Left cardiac atrium (tissue), 4 donors: ENCODE results near the gene NPAS2. TPM values are rescaled to one million over a fixed set of nuclear protein-coding genes. Genes with fewer than 3 reads are reported as not detected.

ENCODE experiments used
- ATAC-seq, 2 donors: fragments of 200-7000 bp; cut with Tn5 transposase; one replicate each; pipeline ENCODE4 v1.9.1; 2020; ENCODE audit warnings: mild to moderate bottlenecking in 2 of 2, moderate library complexity in 2 of 2
- DNase-seq: peaks from one replicate; pipeline ENCODE4 v3.0.0-alpha.2; 2020
- intact Hi-C, 2 donors: fragments of 100-400 bp; cut with DNase I; formaldehyde crosslinking; loops; one replicate each; pipeline versions ENCODE4 v1.14.1 to v1.15.1; 2022 to 2023
- total RNA-seq, 2 donors: library from RNA; stranded (reverse); fragmentation: NEBNext Ultra II Directional; extraction: Animal tissue kit (Norgen Biotek cat#: 25700); gene quantifications; one replicate each; pipeline ENCODE4 v1.2.1, GENCODE V29; 2021
- donor health status: DM: no; HTN: yes; CAD: no.
- donor health status: DM: no; HTN: yes; CAD: no; lungs with severe emphysema.
- donor health status: DM: yes; HTN: yes; CAD: no.
- donor health status: Dilated cardiomyopathy.

The NPAS2 gene
- total RNA-seq, 2 donors from 2014 or later: 33.8 to 51.2 TPM

DNA sequence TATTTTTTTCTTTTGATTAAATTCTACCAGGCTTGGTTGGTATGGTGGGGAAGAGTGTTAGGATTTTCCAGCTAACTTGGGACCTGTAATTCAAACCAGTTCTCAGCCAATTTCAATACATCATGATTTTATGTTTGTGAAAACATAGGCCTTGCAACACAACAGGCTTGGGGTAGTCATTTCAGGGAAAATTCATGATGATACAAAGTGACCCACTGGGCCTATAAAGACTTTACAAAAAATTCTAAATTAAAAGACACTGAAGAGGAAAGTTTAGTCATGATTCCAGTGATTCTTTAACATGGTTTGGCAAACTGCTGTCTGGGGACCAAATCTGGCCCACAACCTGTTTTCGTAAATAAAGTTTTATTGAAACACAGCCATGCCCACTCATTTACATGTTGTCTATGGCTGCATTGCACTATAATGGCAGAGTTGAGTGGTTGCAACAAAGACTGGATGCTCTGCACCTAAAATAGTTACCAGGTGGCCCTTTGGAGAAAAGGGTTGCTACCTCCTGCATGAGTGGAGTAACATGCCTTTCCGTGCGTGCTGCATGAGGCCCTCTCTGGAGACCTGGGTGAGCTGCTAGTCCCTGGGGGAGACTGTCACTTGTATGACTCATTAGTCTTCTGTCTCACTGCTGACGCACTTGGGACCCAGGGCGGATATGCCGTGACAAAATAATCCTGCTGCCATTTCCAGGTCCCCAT lies 73.6 kb downstream of the NPAS2 start:
- no peak for DNase-seq
- intact Hi-C loops: no loop called here
- peak in 1 of 2 donors; percentile 49 for ATAC-seq

DNA sequence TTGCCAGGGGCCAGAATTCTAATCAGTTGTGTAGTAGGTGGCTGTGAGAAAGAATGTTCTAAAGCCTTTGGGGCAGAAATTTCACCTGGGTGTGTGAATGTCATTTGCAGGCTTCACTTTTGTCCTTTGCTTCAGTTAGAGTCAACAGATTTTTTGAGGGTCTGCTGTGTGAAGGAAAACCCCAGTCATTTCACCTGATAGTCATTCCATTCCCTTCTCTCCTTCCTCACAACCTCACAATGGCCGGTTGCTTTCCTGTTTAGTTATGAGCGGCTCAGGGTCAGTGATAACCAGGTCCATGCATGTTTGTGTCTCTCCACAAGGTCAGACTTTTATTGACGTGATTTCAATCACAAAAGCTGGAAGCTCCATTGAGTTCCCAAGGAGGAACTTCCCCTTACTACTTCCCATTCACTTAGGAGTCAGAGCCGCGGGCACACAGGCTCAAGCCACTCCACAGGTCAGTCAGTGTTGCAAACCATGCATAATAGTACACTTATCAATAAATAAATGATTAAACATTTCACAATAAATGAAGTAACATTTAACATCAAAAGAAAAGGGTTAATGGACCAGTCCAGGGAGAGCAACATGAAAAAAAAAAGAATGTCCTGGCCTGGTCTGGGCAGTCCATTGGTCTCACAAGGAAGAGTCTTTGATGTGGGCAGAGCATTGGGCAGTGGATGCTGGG lies 74.3 kb downstream of the NPAS2 start:
- DNase-seq (no peak), ATAC-seq (no peak)
- intact Hi-C loops: no loop called here

DNA sequence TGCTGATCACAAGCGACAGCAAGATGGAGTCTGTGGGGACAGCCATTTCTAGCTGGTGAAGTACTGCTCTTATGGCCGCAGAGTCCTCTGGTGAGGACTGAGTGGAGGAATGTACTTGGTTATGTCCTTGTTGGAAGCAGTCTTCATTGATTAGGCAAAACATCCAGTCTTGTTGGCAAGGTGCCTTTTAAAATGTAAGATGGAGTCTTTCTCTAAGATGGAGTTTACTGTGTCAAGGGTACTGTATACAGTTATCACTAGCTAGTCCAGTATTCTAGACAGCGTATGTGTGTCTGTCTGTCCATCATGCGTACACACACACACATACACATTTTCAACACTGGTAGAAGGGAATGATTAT lies 74.8 kb downstream of the NPAS2 start:
- ATAC-seq (no peak), DNase-seq (no peak)
- intact Hi-C loops: loop anchor here in 1 of 2 donors (5.0 kb wide), 1 partner anchor 72 kb away; the partner anchor contains the start of gene NPAS2

DNA sequence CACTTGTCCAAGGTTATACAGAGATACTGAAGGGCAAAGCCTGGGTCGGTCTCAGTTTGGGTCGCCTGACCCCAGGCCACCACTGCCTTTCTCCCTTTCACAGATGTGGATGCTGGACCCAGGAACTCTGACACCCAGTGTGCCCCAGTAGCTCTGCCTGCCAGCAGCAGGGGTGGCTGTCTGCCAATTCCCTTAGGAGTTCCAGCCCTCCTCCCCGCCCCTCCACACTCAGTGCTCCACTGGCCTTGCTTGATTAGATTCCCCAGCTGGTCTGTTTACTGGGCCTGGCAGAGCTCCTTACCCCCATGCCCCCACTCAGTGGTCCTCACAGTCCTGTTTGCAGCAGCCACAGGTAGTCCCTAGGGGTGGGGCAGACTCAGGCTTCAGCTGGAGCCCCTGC lies 75.5 kb downstream of the NPAS2 start:
- DNase-seq (peak; percentile 63), ATAC-seq (peak; percentile 50 to 83)
- intact Hi-C loops: loop anchor here in 1 of 2 donors (5.0 kb wide), 1 partner anchor 73 kb away; the partner anchor contains the start of gene NPAS2

DNA sequence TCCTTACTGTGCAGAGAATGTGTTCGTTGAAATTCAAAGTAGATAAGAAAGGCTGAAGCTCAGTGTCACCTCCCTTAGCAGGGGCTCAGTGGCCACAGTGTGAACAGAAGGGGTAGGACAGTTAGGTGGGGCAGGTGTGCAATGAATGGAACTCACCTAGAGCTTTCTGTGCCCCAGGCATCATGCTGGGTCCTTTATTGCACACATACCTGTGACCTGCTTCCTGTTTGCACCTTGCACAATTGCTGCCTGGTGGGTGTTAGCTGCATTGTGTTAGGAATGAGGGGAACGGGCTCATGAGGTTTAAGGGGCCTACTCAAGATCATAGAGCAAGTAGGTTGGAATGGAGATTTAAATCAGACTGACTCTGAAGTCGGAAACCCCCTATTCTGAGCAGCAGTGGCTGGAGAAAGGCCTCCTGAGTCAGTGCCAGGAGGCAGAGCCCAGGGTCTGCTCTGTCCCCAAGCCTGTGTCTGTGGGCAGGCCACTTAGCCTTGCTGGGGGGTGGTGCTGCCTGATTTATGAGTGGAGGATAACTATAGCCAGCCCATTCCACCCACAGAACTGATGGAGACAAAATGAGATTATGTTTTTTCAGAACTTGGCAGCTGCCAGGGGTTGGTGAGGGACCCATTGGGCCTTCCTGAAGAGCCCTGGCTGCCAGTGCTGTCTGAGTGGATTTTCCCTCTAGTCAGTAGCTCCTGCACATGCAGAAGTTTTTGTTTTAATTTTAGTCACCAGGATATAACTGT lies 76.2 kb downstream of the NPAS2 start:
- DNase-seq (no peak), ATAC-seq (peak; percentile 40 to 51)
- intact Hi-C loops: loop anchor here in 1 of 2 donors (5.0 kb wide), 1 partner anchor 74 kb away; the partner anchor contains the start of gene NPAS2

DNA sequence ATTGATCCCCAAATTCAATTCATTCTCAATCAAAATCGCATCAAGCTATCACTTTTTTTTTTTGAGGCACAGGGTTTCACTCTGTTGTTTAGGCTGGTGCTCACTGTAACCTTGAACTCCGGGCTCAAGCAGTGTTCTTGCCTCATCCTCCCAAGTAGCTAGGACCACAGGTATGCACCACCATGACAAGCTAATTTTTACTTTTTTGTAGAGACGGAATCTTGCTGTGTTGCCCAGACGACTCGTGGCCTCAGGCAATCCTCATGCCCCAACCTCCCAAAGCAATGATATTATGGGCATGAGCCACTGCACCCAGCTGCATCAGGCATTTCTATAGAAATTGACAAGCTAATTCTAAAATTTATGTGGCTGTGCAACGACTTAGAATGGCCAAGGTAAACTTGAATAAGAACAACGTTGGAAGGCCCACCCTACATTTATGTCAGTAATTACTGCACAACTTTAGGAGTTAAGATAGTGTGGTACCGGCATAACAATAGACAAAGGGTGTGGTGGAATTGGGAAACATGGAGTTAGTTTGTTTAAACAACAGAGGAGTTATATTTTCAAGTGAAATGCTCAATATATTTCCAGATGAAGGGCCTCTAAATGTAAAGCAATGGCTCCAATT lies 78.2 kb downstream of the NPAS2 start:
- intact Hi-C loops: loop anchor here in 1 of 2 donors (5.0 kb wide), 1 partner anchor 76 kb away; the partner anchor contains the start of gene NPAS2
- no peak for DNase-seq
- ATAC-seq: no peak

DNA sequence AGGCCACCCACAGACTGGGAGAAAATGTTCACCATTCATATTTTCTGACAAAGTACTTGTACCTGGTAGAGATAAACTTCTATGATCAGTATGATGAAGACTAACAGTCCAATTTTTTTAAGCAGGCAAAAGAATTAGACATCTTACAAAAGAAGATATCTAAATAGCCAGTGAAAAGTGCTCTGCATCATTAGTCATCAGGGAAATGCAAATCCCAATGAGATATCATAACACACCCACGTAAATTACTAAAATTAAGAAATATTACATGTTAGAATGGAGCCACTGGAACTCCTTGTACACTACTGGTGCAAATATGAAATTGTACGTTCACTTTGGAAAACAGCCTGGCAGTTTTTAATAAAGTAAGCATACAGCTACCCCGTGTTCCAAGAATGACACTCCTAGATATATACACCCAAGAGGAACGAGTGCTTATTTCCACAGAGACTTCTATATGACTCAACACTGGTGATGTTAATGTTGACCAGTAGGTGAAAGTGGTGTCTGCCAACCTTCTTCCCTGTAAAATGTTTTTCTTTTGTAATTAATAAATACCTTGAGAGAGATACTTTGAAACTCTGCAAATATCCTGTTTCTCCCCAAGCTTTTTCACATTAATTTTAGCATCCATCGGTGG lies 80.3 kb downstream of the NPAS2 start:
- intact Hi-C loops: no loop called here
- DNase-seq: no peak
- ATAC-seq: no peak

DNA sequence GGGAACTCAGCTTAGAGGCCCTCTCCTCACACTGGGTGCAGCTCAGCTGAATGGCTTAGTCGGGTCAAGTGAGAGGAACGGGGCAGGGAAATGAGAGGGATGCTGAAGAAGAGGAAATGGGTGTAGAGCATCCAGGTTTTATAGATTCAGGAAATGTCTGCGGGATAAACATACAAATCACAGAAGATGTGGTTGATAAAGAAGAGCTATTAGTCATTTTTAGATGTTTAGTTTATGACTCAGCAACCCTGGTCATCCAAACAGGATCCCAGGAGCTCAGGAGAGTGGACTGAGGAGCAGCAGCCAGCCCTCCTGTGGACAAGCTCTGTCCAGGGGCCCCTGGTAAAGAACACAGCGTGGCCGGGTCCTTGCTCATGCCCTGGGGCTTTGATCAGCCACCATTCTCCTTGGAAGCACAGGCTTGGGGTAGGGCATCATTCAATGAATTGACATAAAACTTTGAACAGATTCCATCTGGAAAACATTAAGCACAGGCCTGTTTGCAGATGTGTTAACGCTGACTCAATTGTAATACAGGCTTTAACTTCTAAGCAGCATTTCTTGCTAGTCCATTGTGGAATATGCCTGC lies 83.0 kb downstream of the NPAS2 start:
- DNase-seq (no peak), ATAC-seq (peak in 1 of 2 donors; percentile 80)
- intact Hi-C loops: no loop called here

DNA sequence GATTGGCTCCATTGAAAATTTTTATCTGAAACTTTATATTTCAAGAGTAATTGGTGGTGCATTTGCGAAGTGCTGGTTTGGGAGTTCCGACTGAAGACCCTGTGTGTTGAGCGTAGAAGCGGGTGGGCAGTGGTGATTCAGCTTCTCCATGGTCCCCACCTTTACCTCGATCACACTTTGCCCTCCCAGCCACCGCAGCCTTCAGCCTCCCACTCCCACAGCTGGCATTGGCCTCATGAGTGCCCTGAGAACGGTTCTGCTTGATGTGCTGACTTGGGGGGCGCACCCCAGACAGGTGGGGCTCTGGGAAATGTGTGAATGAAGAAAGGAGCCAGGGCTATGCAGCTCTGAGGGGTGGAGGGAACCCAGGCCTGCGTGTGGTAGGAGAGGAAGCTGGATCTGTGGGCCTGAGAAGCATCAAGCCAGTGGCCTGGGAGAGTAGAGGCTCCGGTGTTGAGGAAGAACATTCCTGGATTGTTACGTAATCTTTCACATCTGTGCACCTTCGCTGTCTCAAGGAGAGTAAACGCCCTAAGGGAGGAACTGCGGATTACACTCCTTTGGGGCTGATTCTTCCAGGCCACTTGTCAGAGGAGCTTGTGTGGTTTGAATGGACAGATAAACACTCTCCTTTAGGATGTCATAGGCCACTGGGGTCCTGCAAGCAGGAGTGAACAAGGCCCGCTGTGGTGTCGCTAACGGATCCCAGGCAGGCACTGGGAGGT lies 83.8 kb downstream of the NPAS2 start:
- ATAC-seq (peak in 1 of 2 donors; percentile 11), DNase-seq (no peak)
- intact Hi-C loops: no loop called here

DNA sequence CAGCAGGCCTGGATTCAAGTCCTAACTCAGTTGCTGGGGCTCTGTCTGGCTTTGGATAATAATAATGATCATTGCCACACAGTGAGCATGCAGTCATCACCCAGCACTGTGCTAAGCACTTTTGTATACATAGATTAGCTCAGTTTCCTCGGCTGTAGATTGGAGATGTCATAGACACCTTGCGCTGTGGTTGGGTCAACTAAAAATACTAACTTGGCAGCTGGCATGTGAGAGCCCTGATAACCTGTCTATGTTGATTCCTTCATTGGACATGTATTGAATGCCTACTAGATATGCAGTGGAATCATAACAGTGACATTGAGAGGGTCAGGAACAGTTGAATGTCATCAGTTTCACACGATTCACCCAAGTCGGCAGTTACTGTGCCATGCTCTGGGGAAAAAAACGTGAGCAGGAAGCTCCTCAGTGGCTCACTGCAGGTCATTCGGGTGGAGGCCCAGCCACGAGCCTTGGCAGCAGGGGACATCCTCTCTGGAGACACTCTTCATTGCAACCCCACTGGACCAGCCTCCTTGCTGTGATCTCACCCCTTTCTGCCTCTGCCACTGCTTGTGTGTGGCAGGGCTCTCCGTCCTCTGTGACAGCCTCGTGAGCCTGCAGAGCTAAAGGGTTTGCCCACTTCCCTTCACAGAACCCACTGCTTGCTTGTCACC lies 85.3 kb downstream of the NPAS2 start:
- DNase-seq (no peak), ATAC-seq (peak; percentile 54 to 75)
- intact Hi-C loops: no loop called here

DNA sequence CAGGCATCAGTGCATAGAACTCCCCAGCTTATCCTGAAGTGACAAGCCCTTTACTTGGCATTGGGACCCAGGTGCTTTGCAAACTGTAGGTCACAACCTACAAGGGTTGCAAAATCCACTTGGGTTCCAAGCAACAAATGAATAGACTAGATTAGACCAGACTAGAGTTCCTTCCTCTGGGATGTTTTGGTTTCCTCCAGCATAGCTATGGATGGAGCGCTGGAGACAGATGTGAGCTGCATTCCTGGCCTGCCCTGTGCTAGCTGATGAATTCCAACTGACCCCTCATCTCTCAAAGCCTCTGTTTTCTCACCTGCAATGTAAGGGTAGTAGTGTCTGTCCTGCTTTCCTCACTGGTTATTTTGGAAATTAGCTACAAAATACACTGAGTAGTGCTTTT lies 86.2 kb downstream of the NPAS2 start:
- DNase-seq: no peak
- intact Hi-C loops: no loop called here
- ATAC-seq: no peak

DNA sequence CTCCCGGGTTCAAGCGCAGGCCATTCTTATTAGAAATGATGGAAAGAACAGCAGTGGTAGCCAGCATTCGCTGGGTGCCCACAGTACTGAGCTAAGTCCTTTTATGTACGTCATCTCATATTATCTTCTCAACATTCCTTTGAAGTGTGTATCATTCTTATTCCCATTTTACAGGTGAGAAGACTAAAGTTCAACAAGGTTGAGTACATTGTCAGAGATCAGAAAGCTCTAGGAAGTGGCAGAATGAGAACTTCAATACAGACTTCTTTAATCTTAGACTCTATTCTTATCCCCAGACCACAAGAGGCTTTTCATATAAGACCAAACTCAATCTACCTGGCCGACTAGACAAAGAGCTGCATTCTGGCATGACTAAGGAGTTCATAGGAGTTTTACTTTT lies 86.7 kb downstream of the NPAS2 start:
- intact Hi-C loops: no loop called here
- ATAC-seq: no peak
- no peak for DNase-seq

DNA sequence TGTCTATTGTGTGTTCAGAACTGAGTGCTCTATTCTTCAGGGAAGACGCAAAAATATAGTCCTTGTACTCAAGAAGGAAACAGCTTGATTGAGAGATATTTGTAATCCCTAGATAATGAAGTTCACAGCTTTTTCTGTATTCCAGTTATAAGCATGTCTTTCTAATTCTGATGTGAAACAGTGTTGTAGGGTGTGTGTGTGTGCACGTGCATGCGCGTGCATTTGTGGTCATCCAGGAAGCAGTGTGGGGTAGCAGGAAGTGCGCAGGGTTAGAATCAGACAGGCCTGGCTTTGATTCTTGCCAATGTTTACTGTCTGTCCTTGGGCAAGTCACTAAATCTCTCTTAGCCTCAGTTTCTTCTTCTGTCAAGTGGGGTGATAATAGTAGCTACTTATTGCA lies 87.9 kb downstream of the NPAS2 start:
- no peak for DNase-seq
- intact Hi-C loops: no loop called here
- no peak for ATAC-seq

DNA sequence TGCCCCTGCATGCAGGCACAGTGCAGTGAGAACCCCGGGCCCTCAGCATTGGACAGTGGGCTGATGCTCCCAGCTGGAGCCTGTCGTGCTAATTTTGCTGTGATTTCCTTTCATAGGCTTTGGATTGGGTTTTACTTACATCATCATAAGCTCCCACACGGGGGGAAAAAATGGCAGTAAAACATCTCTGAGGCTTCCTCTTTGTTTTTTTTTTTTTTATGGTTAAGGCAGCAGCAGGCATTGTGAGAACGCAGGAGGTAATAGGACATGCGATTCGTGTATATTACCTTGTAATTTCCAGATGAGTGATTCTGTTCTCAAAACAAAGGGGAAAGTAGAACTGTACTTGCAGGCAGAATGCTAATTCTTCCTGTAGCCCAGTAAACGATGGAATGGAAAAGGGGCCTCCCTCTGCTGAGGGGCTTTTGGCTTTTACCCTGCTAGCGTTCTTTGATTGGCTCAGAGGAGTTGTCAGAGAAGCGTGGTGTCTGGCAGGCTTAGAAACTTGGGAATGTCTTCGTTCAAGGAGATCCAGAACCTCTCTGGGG lies 89.7 kb downstream of the NPAS2 start:
- intact Hi-C loops: no loop called here
- ATAC-seq: peak in 1 of 2 donors; percentile 27

DNA sequence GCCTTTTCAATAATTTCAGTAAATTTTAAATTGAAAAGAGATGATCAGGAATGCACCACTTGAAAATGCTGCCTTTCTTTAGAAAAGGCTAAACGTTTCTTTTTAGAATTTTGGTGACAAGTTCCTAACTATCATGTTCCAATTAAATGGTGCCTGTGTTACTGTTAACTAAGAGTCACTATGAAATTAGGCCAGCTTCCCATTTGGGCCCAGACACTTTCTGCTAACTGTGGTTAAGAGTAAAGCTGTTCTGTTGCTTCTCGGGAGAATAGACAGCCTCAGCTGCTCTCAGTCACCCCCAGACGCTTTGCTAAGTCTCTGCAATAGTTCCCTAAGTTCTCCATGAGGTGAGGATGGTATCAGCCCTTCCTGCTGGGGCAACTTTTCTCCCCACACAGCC lies 90.2 kb downstream of the NPAS2 start:
- no peak for ATAC-seq
- intact Hi-C loops: no loop called here
- no peak for DNase-seq

More for the DNA sequence above, 89.7 kb downstream of the NPAS2 start:
- no peak for DNase-seq

DNA sequence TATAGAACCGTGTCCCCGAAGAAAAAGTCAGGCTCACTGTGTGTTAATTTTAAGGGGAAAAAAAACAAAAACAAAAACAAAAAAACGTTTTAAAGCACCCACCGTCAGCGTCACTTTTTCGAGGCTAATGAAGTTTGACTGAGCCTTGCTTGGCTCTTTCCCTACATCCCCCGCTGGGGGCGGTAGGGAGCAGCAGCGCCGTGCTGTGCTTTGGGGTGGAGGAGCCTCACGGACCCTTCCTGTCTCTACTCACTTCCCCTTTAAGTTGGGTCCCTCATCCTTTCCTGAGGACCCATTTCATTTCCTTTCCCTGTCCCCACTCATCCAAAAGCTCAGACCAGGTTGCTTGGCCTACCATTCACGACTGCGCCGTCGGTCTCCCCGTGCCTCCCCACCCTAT lies 99.4 kb downstream of the NPAS2 start:
- intact Hi-C loops: no loop called here
- no peak for DNase-seq
- no peak for ATAC-seq

DNA sequence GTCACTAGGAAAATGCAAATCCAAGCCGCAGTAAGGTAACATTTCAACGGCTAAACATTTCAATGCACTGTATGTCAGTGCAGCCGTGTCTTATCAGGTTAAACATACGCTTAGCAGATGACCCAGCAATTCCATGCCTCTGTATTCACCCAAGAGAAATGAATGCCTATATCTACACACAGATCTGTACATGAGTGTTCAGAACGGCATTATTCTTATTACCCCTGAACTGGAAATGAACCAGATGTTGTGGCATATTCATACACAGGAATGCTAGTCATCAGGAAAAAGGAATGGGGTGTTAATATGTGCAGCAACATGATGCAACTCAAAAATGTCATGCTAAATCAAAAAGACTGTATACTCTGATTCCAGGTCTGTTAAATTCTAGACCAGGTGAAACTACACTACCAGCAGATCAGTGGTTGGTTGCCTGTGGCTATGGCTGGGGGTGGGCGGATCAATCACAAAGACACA lies 101.8 kb downstream of the NPAS2 start:
- no peak for DNase-seq
- intact Hi-C loops: no loop called here
- no peak for ATAC-seq
